HEK293 (cell line): Measurements from ENCODE around the gene CIC.

Experiments
- CTCF ChIA-PET: fragments of 350-600 bp; formaldehyde crosslinking; extraction: SDS; loops from one replicate; lab custom pipeline; 2021; ENCODE audit warnings: antibody characterized with exemption; lab: Yijun Ruan, JAX
- POLR2A ChIA-PET: fragments of 300-600 bp; formaldehyde crosslinking; extraction: SDS; loops from one replicate; lab custom pipeline; 2020; ENCODE audit warnings: antibody characterized with exemption, inconsistent platforms; lab: Yijun Ruan, JAX
- H3K27ac ChIP-seq: fragments of 200-500 bp; sonication (Bioruptor generic); 2 replicates; pipeline ENCODE4 v1.5.1; 2014; ENCODE audit warnings: low read depth, low read length, control low read depth, inconsistent platforms; ENCODE audit errors: extremely low read depth
- H3K36me3 ChIP-seq, 2 experiments: fragments of 200-500 bp in 1 of 2; sonication (Bioruptor generic) in 1 of 2; 1 replicate in 1 of 2; 2 replicates in 1 of 2; pipeline ENCODE4 v1.5.1; 2014 to 2017; ENCODE audit warnings: inconsistent platforms in 2 of 2, low read length in 2 of 2; ENCODE audit not compliant: control insufficient read depth in 2 of 2, insufficient read depth in 1 of 2
- H3K4me1 ChIP-seq: fragments of 200-500 bp; sonication (Bioruptor generic); 2 replicates; pipeline ENCODE4 v1.5.1; 2014; ENCODE audit warnings: mild to moderate bottlenecking, low read length, inconsistent platforms; ENCODE audit not compliant: control insufficient read depth, insufficient read depth
- H3K4me3 ChIP-seq: 2 replicates; pipeline ENCODE4 v1.5.1; 2011; ENCODE audit warnings: low read depth, mild to moderate bottlenecking, control low read depth, low read length, moderate library complexity
- H3K9me3 ChIP-seq: fragments of 200-500 bp; sonication (Bioruptor generic); 2 replicates; pipeline ENCODE4 v1.5.1; 2014; ENCODE audit warnings: low read depth, low read length, inconsistent platforms; ENCODE audit not compliant: control insufficient read depth, insufficient read depth
- BCL6B ChIP-seq: fragments of 450-650 bp; formaldehyde crosslinking; IDR thresholded peaks from 2 replicates; pipeline ENCODE4 v1.5.1; 2017; ENCODE audit warnings: missing biosample characterization, missing genetic modification characterization
- PRDM6 ChIP-seq: fragments of 450-650 bp; formaldehyde crosslinking; IDR thresholded peaks from 2 replicates; pipeline ENCODE4 v1.5.1; 2017; ENCODE audit warnings: missing biosample characterization, missing genetic modification characterization
- SCRT2 ChIP-seq: fragments of 450-650 bp; formaldehyde crosslinking; IDR thresholded peaks from 2 replicates; pipeline ENCODE4 v1.5.1; 2016; ENCODE audit warnings: missing biosample characterization, missing genetic modification characterization
- SETDB1 ChIP-seq: IDR thresholded peaks from one replicate; pipeline ENCODE4 v1.6.1; 2017; ENCODE audit warnings: mild to moderate bottlenecking, low read length, moderate library complexity, mixed read lengths; ENCODE audit not compliant: insufficient read length
- TRIM28 ChIP-seq: IDR thresholded peaks from 2 replicates; pipeline ENCODE4 v1.6.1; 2011; ENCODE audit warnings: low read length, control low read depth, borderline replicate concordance
- YY2 ChIP-seq: fragments of 450-650 bp; formaldehyde crosslinking; IDR thresholded peaks from 2 replicates; pipeline ENCODE4 v1.5.1; 2016; ENCODE audit warnings: missing biosample characterization, missing genetic modification characterization
- ZBTB17 ChIP-seq: fragments of 450-650 bp; formaldehyde crosslinking; IDR thresholded peaks from 2 replicates; pipeline ENCODE4 v1.5.1; 2016; ENCODE audit warnings: missing biosample characterization, missing genetic modification characterization
- ZBTB48 ChIP-seq: fragments of 450-650 bp; formaldehyde crosslinking; IDR thresholded peaks from 2 replicates; pipeline ENCODE4 v1.5.1; 2016; ENCODE audit warnings: missing biosample characterization, missing genetic modification characterization
- ZNF114 ChIP-seq: fragments of 450-650 bp; formaldehyde crosslinking; IDR thresholded peaks from 2 replicates; pipeline ENCODE4 v1.5.0; 2017; ENCODE audit warnings: missing biosample characterization, missing genetic modification characterization
- ZNF148 ChIP-seq: fragments of 450-650 bp; formaldehyde crosslinking; IDR thresholded peaks from 2 replicates; pipeline ENCODE4 v1.5.0; 2017; ENCODE audit warnings: missing biosample characterization, missing genetic modification characterization, borderline replicate concordance
- ZNF19 ChIP-seq: fragments of 450-650 bp; formaldehyde crosslinking; IDR thresholded peaks from 2 replicates; pipeline ENCODE4; 2016; ENCODE audit warnings: missing biosample characterization, missing genetic modification characterization, low read depth
- ZNF223 ChIP-seq: fragments of 450-650 bp; formaldehyde crosslinking; IDR thresholded peaks from 2 replicates; pipeline ENCODE4 v1.5.1; 2016; ENCODE audit warnings: missing biosample characterization, missing genetic modification characterization
- ZNF280C ChIP-seq: fragments of 450-650 bp; formaldehyde crosslinking; IDR thresholded peaks from 2 replicates; pipeline ENCODE4 v1.5.1; 2016; ENCODE audit warnings: missing biosample characterization, missing genetic modification characterization
- ZNF473 ChIP-seq: fragments of 450-650 bp; formaldehyde crosslinking; IDR thresholded peaks from 2 replicates; pipeline ENCODE4 v1.5.1; 2017; ENCODE audit warnings: missing biosample characterization, missing genetic modification characterization
- ZNF501 ChIP-seq: fragments of 450-650 bp; formaldehyde crosslinking; IDR thresholded peaks from 2 replicates; pipeline ENCODE4 v1.5.1; 2016; ENCODE audit warnings: missing biosample characterization, missing genetic modification characterization
- ZNF514 ChIP-seq: fragments of 450-650 bp; formaldehyde crosslinking; IDR thresholded peaks from 2 replicates; pipeline ENCODE4 v1.5.1; 2016; ENCODE audit warnings: missing biosample characterization, missing genetic modification characterization
- ZNF529 ChIP-seq: fragments of 450-650 bp; formaldehyde crosslinking; IDR thresholded peaks from 2 replicates; pipeline ENCODE4 v1.5.1; 2017; ENCODE audit warnings: missing genetic modification characterization, missing biosample characterization; ENCODE audit not compliant: insufficient replicate concordance
- ZNF629 ChIP-seq: fragments of 450-650 bp; formaldehyde crosslinking; IDR thresholded peaks from 2 replicates; pipeline ENCODE4 v1.5.1; 2017; ENCODE audit warnings: missing biosample characterization, missing genetic modification characterization
- ZNF776 ChIP-seq: fragments of 450-650 bp; formaldehyde crosslinking; IDR thresholded peaks from 2 replicates; pipeline ENCODE4 v1.5.0; 2017; ENCODE audit warnings: missing biosample characterization, missing genetic modification characterization, borderline replicate concordance
- ZNF785 ChIP-seq: fragments of 450-650 bp; formaldehyde crosslinking; IDR thresholded peaks from 2 replicates; pipeline ENCODE4 v1.5.1; 2016; ENCODE audit warnings: missing biosample characterization, missing genetic modification characterization
- ZNF830 ChIP-seq: fragments of 450-650 bp; IDR thresholded peaks from 2 replicates; pipeline ENCODE4 v1.5.0; 2018; ENCODE audit warnings: missing biosample characterization, missing genetic modification characterization, low read depth, mild to moderate bottlenecking, moderate library complexity

CIC gene

GRCh38 chr19:42322305-42322704 is 53.3 kb downstream of the CIC start:
- ChIA-PET CTCF (interaction anchor here (0.5 to 2.8 kb wide), 11 partner anchors 8 to 214 kb away, joined by 3 to 31 read pairs (median 3); no protein-coding TSS in a partner anchor), POLR2A (interaction anchor here (0.6 to 0.9 kb wide), 2 partner anchors 14 to 74 kb away, joined by 3 to 10 read pairs; no protein-coding TSS in a partner anchor)
- Histone ChIP-seq H3K27ac (no peak overlapping the region), H3K9me3 (no peaks in the 10 kb centered on the region), H3K4me1 (peaks cover 13% of the 10 kb centered on the region), H3K36me3 (no peaks in the 10 kb centered on the region; a peak in 1 of 3 replicates), H3K4me3 (no peak overlapping the region)
- TF ChIP-seq ZBTB17 (tag by site-specific recombination) (peak; percentile 35; the same call in 1 of the 2 replicates), ZNF114 (tag by site-specific recombination) (no peak), ZNF629 (tag by site-specific recombination) (no peak)

- Histone ChIP-seq H3K36me3 (no peaks in the 10 kb centered on the region; a peak in 1 of 3 replicates), H3K27ac (no peak overlapping the region), H3K4me3 (no peak overlapping the region), H3K4me1 (peaks cover 23% of the 10 kb centered on the region), H3K9me3 (no peaks in the 10 kb centered on the region)
- CTCF ChIA-PET: interaction anchor here (0.9 to 2.8 kb wide), 6 partner anchors 18 to 215 kb away, joined by 3 to 31 read pairs (median 4); partner anchors contain the start of gene PAFAH1B3
- TF ChIP-seq SCRT2 (tag by site-specific recombination) (no peak), ZNF776 (tag by site-specific recombination) (no peak), PRDM6 (no peak), ZBTB48 (tag by site-specific recombination) (no peak), YY2 (no peak)
- POLR2A ChIA-PET: interaction anchor here (0.5 to 1.5 kb wide), 2 partner anchors 19 to 77 kb away, joined by 4 to 5 read pairs; no protein-coding TSS in a partner anchor
Observed at GRCh38 chr19:42323473-42323851, 54.4 kb downstream of the CIC start.

- ChIA-PET CTCF (interaction anchor here (1.6 to 2.0 kb wide), 2 partner anchors 19 to 216 kb away, joined by 4 to 7 read pairs; no protein-coding TSS in a partner anchor), POLR2A (interaction anchor here (1.5 kb wide), 1 partner anchor 77 kb away, joined by 4 read pairs; no protein-coding TSS in a partner anchor)
- Histone ChIP-seq H3K27ac (no peak overlapping the region), H3K9me3 (no peaks in the 10 kb centered on the region), H3K4me3 (no peak overlapping the region), H3K4me1 (peaks cover 27% of the 10 kb centered on the region), H3K36me3 (no peaks in the 10 kb centered on the region; a peak in 1 of 3 replicates)
- no peak for TF ChIP-seq ZNF223
- no peak for TF ChIP-seq BCL6B
- no peak for TF ChIP-seq ZNF529 (tag by site-specific recombination)
- no peak for TF ChIP-seq ZNF785 (tag by site-specific recombination)
- TF ChIP-seq TRIM28: no peak
- no peak for TF ChIP-seq ZNF501 (tag by site-specific recombination)
- TF ChIP-seq ZNF280C (tag by site-specific recombination): no peak
- TF ChIP-seq ZNF148 (tag by site-specific recombination): no peak
- no peak for TF ChIP-seq ZNF19 (tag by site-specific recombination)
- no peak for TF ChIP-seq ZNF514 (tag by site-specific recombination)
- TF ChIP-seq SETDB1: no peak
- TF ChIP-seq ZNF830: no peak
- TF ChIP-seq ZNF473 (tag by site-specific recombination): no peak
Observed at GRCh38 chr19:42323852-42324654, 55.0 kb downstream of the CIC start.
